NOMO-1 (cell line): ENCODE measurements around the gene MDM2.

Experiments used
- DNase-seq, 2 experiments: peaks; one replicate each; lab custom pipeline; 2025; ENCODE audit not compliant: unreplicated experiment in 2 of 2; lab: John Stamatoyannopoulos, UW

MDM2 gene

DNA sequence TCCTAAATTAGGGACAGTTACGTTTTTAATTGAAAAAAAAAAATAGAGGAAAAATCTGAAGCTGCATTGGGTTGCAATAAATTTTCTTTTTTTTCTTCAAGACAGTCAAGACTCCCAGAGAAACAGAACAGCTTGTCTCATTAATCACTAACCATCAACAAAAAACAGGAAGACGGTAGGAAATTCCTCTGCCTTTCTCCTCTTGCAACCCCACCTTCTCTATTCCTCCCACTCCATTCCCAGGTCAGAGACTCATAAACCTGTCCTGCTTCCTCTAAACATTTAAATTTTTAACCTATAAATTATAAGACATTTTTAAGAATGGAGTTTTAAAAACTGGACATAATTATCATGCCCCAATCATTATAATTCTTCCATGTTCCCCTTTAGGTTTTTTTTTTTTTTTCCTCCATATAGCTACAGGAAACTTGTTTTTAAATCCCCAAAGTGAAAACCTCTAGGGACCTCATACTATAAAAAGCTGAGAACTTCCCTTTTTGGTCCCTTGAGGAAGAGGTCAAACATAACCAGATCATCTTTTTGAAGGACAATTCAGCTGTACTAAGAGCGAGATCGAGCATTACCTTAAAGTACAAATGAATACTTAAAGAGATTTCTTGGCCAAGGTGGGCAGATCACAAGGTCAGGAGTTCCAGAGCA lies 89.0 kb downstream of the MDM2 start:
- peak; percentile 1 to 69 for DNase-seq

DNA sequence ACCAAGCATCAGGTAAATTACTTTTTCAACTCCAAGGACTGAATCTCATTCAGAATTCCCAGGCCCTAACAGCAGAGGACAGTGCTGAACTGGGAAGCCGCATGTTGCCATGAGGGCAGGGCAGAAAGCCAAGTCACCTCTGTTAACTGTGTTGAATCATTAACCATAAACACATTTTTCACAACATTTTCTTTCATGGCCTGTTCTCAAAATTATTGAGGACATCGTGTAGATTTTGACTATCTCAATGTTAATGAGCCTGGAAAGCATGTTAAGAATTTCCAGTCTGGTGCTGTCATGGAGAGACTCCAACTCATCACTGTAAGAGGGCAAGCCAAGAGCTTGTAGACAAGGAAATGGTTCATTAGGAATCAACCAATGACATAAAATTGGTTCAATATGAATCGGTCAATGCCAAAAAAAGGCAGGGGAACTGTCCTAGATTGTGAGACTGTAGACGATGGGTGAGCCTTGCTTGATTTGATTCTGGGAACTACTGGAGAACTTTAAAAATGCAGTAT lies 91.3 kb downstream of the MDM2 start:
- no peak for DNase-seq

DNA sequence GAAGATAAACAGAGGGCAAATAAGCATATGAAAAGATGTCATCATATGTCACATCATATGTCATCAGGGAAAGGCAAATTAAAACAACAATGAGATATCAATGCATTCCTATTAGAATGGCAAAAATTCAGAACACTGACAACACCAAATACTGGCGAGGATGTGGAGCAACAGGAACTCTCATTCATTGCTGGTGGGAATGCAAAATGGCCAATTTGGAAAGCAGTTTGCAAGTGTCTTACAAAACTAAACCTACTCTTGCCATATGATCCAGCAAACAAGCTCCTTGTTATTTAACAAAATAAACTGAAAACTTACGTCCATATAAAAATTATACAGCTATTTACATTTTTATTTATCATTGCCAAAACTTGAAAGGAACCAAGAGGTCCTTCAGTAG lies 92.3 kb downstream of the MDM2 start:
- DNase-seq: no peak
